HEK293 (cell line): ENCODE measurements around the gene S100G.

Source experiments
- CTCF ChIA-PET: fragments of 350-600 bp; formaldehyde crosslinking; extraction: SDS; loops from one replicate; lab custom pipeline; 2021; ENCODE audit warnings: antibody characterized with exemption; lab: Yijun Ruan, JAX
- POLR2A ChIA-PET: fragments of 300-600 bp; formaldehyde crosslinking; extraction: SDS; loops from one replicate; lab custom pipeline; 2020; ENCODE audit warnings: antibody characterized with exemption, inconsistent platforms; lab: Yijun Ruan, JAX
- H3K27ac ChIP-seq: fragments of 200-500 bp; sonication (Bioruptor generic); 2 replicates; pipeline ENCODE4 v1.5.1; 2014; ENCODE audit warnings: low read depth, low read length, control low read depth, inconsistent platforms; ENCODE audit errors: extremely low read depth
- H3K36me3 ChIP-seq, 2 experiments: fragments of 200-500 bp in 1 of 2; sonication (Bioruptor generic) in 1 of 2; 1 replicate in 1 of 2; 2 replicates in 1 of 2; pipeline ENCODE4 v1.5.1; 2014 to 2017; ENCODE audit warnings: inconsistent platforms in 2 of 2, low read length in 2 of 2; ENCODE audit not compliant: control insufficient read depth in 2 of 2, insufficient read depth in 1 of 2
- H3K4me1 ChIP-seq: fragments of 200-500 bp; sonication (Bioruptor generic); 2 replicates; pipeline ENCODE4 v1.5.1; 2014; ENCODE audit warnings: mild to moderate bottlenecking, low read length, inconsistent platforms; ENCODE audit not compliant: control insufficient read depth, insufficient read depth
- H3K4me3 ChIP-seq: 2 replicates; pipeline ENCODE4 v1.5.1; 2011; ENCODE audit warnings: low read depth, mild to moderate bottlenecking, control low read depth, low read length, moderate library complexity
- H3K9me3 ChIP-seq: fragments of 200-500 bp; sonication (Bioruptor generic); 2 replicates; pipeline ENCODE4 v1.5.1; 2014; ENCODE audit warnings: low read depth, low read length, inconsistent platforms; ENCODE audit not compliant: control insufficient read depth, insufficient read depth
- EGR2 ChIP-seq: fragments of 450-650 bp; formaldehyde crosslinking; IDR thresholded peaks from 2 replicates; pipeline ENCODE4 v1.5.1; 2016; ENCODE audit warnings: low read depth, missing biosample characterization, missing genetic modification characterization
- GFI1B ChIP-seq: fragments of 450-650 bp; formaldehyde crosslinking; IDR thresholded peaks from 2 replicates; pipeline ENCODE4 v1.5.1; 2016; ENCODE audit warnings: missing biosample characterization, missing genetic modification characterization
- GLI2 ChIP-seq: fragments of 450-650 bp; formaldehyde crosslinking; IDR thresholded peaks from 2 replicates; pipeline ENCODE4; 2017; ENCODE audit warnings: missing biosample characterization, missing genetic modification characterization, low read depth, borderline replicate concordance
- HOXC10 ChIP-seq: sonication (generic); formaldehyde crosslinking; IDR thresholded peaks from 2 replicates; pipeline ENCODE4 v1.8.1; 2023; ENCODE audit warnings: mild to moderate bottlenecking, missing genetic modification reagents
- HOXD13 ChIP-seq: sonication (generic); formaldehyde crosslinking; IDR thresholded peaks from 2 replicates; pipeline ENCODE4 v1.8.0; 2022; ENCODE audit warnings: missing genetic modification reagents, borderline replicate concordance
- KLF17 ChIP-seq: fragments of 450-650 bp; formaldehyde crosslinking; IDR thresholded peaks from 2 replicates; pipeline ENCODE4 v1.5.1; 2016; ENCODE audit warnings: missing biosample characterization, missing genetic modification characterization
- PRDM10 ChIP-seq: fragments of 450-650 bp; formaldehyde crosslinking; IDR thresholded peaks from 2 replicates; pipeline ENCODE4 v1.5.1; 2016; ENCODE audit warnings: missing biosample characterization, missing genetic modification characterization
- TRIM28 ChIP-seq: IDR thresholded peaks from 2 replicates; pipeline ENCODE4 v1.6.1; 2011; ENCODE audit warnings: low read length, control low read depth, borderline replicate concordance
- TSHZ1 ChIP-seq: fragments of 450-650 bp; formaldehyde crosslinking; IDR thresholded peaks from 2 replicates; pipeline ENCODE4 v1.5.1; 2016; ENCODE audit warnings: missing biosample characterization, missing genetic modification characterization, borderline replicate concordance
- YY2 ChIP-seq: fragments of 450-650 bp; formaldehyde crosslinking; IDR thresholded peaks from 2 replicates; pipeline ENCODE4 v1.5.1; 2016; ENCODE audit warnings: missing biosample characterization, missing genetic modification characterization
- ZBTB49 ChIP-seq: fragments of 450-650 bp; formaldehyde crosslinking; IDR thresholded peaks from 2 replicates; pipeline ENCODE4 v1.5.1; 2016; ENCODE audit warnings: missing biosample characterization, missing genetic modification characterization, low read depth
- ZNF221 ChIP-seq: fragments of 450-650 bp; formaldehyde crosslinking; IDR thresholded peaks from 2 replicates; pipeline ENCODE4 v1.5.1; 2017; ENCODE audit warnings: missing biosample characterization, missing genetic modification characterization, borderline replicate concordance
- ZNF391 ChIP-seq: fragments of 450-650 bp; formaldehyde crosslinking; IDR thresholded peaks from 2 replicates; pipeline ENCODE4 v1.5.1; 2016; ENCODE audit warnings: low read depth, missing biosample characterization, missing genetic modification characterization, borderline replicate concordance
- ZNF426 ChIP-seq: fragments of 450-650 bp; formaldehyde crosslinking; IDR thresholded peaks from 2 replicates; pipeline ENCODE4 v1.5.1; 2017; ENCODE audit warnings: missing biosample characterization, missing genetic modification characterization, mild to moderate bottlenecking, inconsistent platforms, moderate library complexity
- ZNF585B ChIP-seq: fragments of 450-650 bp; formaldehyde crosslinking; IDR thresholded peaks from 2 replicates; pipeline ENCODE4 v1.5.1; 2016; ENCODE audit warnings: missing biosample characterization, missing genetic modification characterization
- ZNF660 ChIP-seq: fragments of 450-650 bp; IDR thresholded peaks from 2 replicates; pipeline ENCODE4 v1.5.1; 2018; ENCODE audit warnings: missing biosample characterization, mild to moderate bottlenecking, missing genetic modification characterization
- ZNF677 ChIP-seq: fragments of 450-650 bp; IDR thresholded peaks from 2 replicates; pipeline ENCODE4 v1.5.0; 2018; ENCODE audit warnings: missing biosample characterization, mild to moderate bottlenecking, missing genetic modification characterization, moderate library complexity
- ZSCAN4 ChIP-seq: fragments of 450-650 bp; formaldehyde crosslinking; IDR thresholded peaks from 2 replicates; pipeline ENCODE4 v1.5.1; 2017; ENCODE audit warnings: missing biosample characterization, missing genetic modification characterization

Gene S100G

GRCh38 chrX:16664626-16665025 lies 14.7 kb downstream of the S100G start:
- no peak for TF ChIP-seq ZNF426 (tag by site-specific recombination)
- no peak for TF ChIP-seq ZSCAN4 (tag by site-specific recombination)
- TF ChIP-seq HOXC10 (CRISPR knock-in tag) = no peak
- no peak for TF ChIP-seq GFI1B (tag by site-specific recombination)
- no peak for TF ChIP-seq ZNF221 (tag by site-specific recombination)
- no peak for TF ChIP-seq ZNF391 (tag by site-specific recombination)
- TF ChIP-seq ZNF585B (tag by site-specific recombination) = no peak
- TF ChIP-seq ZNF660 = no peak
- no peak for TF ChIP-seq TRIM28
- TF ChIP-seq ZNF677 (tag by site-specific recombination) = no peak
- no peak for TF ChIP-seq EGR2
- no peak for TF ChIP-seq ZBTB49 (tag by site-specific recombination)
- no peak for TF ChIP-seq HOXD13 (CRISPR knock-in tag)
- TF ChIP-seq TSHZ1 (tag by site-specific recombination) = no peak
- no peak for TF ChIP-seq PRDM10 (tag by site-specific recombination)
- TF ChIP-seq KLF17 (tag by site-specific recombination) = no peak
- no peak for TF ChIP-seq GLI2
- TF ChIP-seq YY2 = no peak
- ChIA-PET CTCF (interaction anchor here (0.8 kb wide), 1 partner anchor 16 kb away, joined by 4 read pairs; no protein-coding TSS in a partner anchor), POLR2A (no interaction called here)
- Histone ChIP-seq H3K27ac (no peak overlapping the region), H3K4me3 (no peak overlapping the region), H3K9me3 (no peaks in the 10 kb centered on the region), H3K4me1 (no peaks in the 10 kb centered on the region), H3K36me3 (peaks cover 9 to 33% of the 10 kb centered on the region in 2 experiments)
